GM23338 (cell line): ENCODE data around the gene CD180. TPM values are rescaled to one million over a fixed set of nuclear protein-coding genes. Genes with fewer than 3 reads are reported as not detected.

ENCODE experiments used
- ATAC-seq: fragments of 200-7000 bp; cut with Tn5 transposase; 3 replicates; pipeline ENCODE4 v1.9.1; 2020
- DNase-seq: peaks from one replicate; pipeline ENCODE4 v3.0.0-alpha.2; 2015; ENCODE audit warnings: low spot score
- H2AFZ ChIP-seq: fragments of 200-600 bp; sonication (generic); 2 replicates; pipeline ENCODE4 v1.8.0; 2016; ENCODE audit warnings: antibody characterized with exemption, mild to moderate bottlenecking, moderate library complexity
- H3F3A ChIP-seq: fragments of 200-600 bp; sonication (generic); replicated peaks from 2 replicates; pipeline ENCODE4 v1.8.0; 2017; ENCODE audit warnings: antibody characterized with exemption, mixed run types, low read depth
- H3K27ac ChIP-seq: fragments of 200-600 bp; sonication (generic); 2 replicates; pipeline ENCODE4 v1.6.1; 2016; ENCODE audit warnings: low read depth
- H3K27me3 ChIP-seq: fragments of 200-600 bp; sonication (generic); 2 replicates; pipeline ENCODE4 v1.8.0; 2016; ENCODE audit warnings: mild to moderate bottlenecking, mixed run types, moderate library complexity; ENCODE audit not compliant: insufficient read depth
- H3K36me3 ChIP-seq: fragments of 200-600 bp; sonication (generic); 2 replicates; pipeline ENCODE4 v1.8.0; 2016; ENCODE audit warnings: mild to moderate bottlenecking; ENCODE audit not compliant: insufficient read depth
- H3K4me1 ChIP-seq: fragments of 200-600 bp; sonication (generic); 2 replicates; pipeline ENCODE4 v1.8.0; 2016; ENCODE audit warnings: mild to moderate bottlenecking, moderate library complexity; ENCODE audit not compliant: insufficient read depth
- H3K4me2 ChIP-seq: fragments of 200-600 bp; sonication (generic); 2 replicates; pipeline ENCODE4 v1.7.1; 2017; ENCODE audit warnings: mixed run types
- H3K4me3 ChIP-seq: fragments of 200-600 bp; sonication (generic); 2 replicates; pipeline ENCODE4 v1.6.1; 2016; ENCODE audit warnings: mixed run types
- H3K79me2 ChIP-seq: fragments of 200-600 bp; sonication (generic); replicated peaks from 2 replicates; pipeline ENCODE4 v1.8.0; 2017; ENCODE audit warnings: mild to moderate bottlenecking; ENCODE audit not compliant: insufficient read depth
- H3K9me2 ChIP-seq: fragments of 200-600 bp; sonication (generic); 2 replicates; pipeline ENCODE4 v1.8.0; 2017; ENCODE audit not compliant: insufficient read depth
- H4K20me1 ChIP-seq: fragments of 200-600 bp; sonication (generic); replicated peaks from 2 replicates; pipeline ENCODE4 v1.8.0; 2017; ENCODE audit warnings: mild to moderate bottlenecking; ENCODE audit not compliant: insufficient read depth
- H3K27ac Mint-ChIP-seq: 2 replicates; pipeline ENCODE4 v1.8.0; 2020; ENCODE audit warnings: inconsistent platforms, mild to moderate bottlenecking, moderate library complexity, mixed read lengths
- H3K27me3 Mint-ChIP-seq: 3 replicates; pipeline ENCODE4 v1.8.0; 2022; ENCODE audit warnings: low read depth, mild to moderate bottlenecking, moderate library complexity, mixed read lengths, inconsistent platforms; ENCODE audit not compliant: insufficient read depth, poor library complexity
- H3K36me3 Mint-ChIP-seq: 3 replicates; pipeline ENCODE4 v1.8.0; 2021; ENCODE audit warnings: low read depth, mild to moderate bottlenecking, inconsistent platforms, moderate library complexity, mixed read lengths
- H3K4me1 Mint-ChIP-seq: 3 replicates; pipeline ENCODE4 v1.8.0; 2020; ENCODE audit warnings: mild to moderate bottlenecking, inconsistent platforms, mixed read lengths
- H3K4me3 Mint-ChIP-seq: 3 replicates; pipeline ENCODE4 v1.8.0; 2021; ENCODE audit warnings: moderate library complexity, mild to moderate bottlenecking, inconsistent platforms, mixed read lengths
- H3K9me3 Mint-ChIP-seq: 3 replicates; pipeline ENCODE4 v1.8.0; 2020; ENCODE audit warnings: moderate library complexity, mild to moderate bottlenecking, inconsistent platforms, mixed read lengths
- EZH2 ChIP-seq: fragments of 200-600 bp; sonication (generic); IDR thresholded peaks from one replicate; pipeline ENCODE4 v1.8.0; 2017; ENCODE audit warnings: antibody characterized with exemption, mild to moderate bottlenecking, low read depth; ENCODE audit not compliant: unreplicated experiment
- EZH2phosphoT487 ChIP-seq: fragments of 200-600 bp; sonication (generic); IDR thresholded peaks from one replicate; pipeline ENCODE4 v1.8.1; 2018; ENCODE audit warnings: antibody characterized with exemption; ENCODE audit not compliant: unreplicated experiment
- JUNB ChIP-seq: IDR thresholded peaks from one replicate; pipeline ENCODE4 v1.6.1; 2016; ENCODE audit warnings: antibody characterized with exemption; ENCODE audit not compliant: unreplicated experiment
- POLR2AphosphoS5 ChIP-seq: IDR thresholded peaks from 2 replicates; pipeline ENCODE4 v1.6.1; 2016; ENCODE audit warnings: antibody characterized with exemption, low read depth
- STAT1 ChIP-seq: IDR thresholded peaks from one replicate; pipeline ENCODE4 v1.6.1; 2016; ENCODE audit warnings: antibody characterized with exemption; ENCODE audit not compliant: unreplicated experiment
- ZNF114 ChIP-seq: fragments of 250-450 bp; sonication (Bioruptor Pico); IDR thresholded peaks from 2 replicates; pipeline ENCODE4 v1.5.0; 2020; ENCODE audit warnings: mild to moderate bottlenecking, moderate library complexity
- polyA plus RNA-seq: library from polyadenylated mRNA; unstranded; fragments of >200 nt; fragmentation: Nextera tagmentation; extraction: Ambion mirVana; gene quantifications from 2 replicates; pipeline ENCODE4 v1.2.1, GENCODE V29; 2016
- total RNA-seq: library from RNA; depleted of rRNA; stranded (reverse); fragments of >200 nt; shearing (Covaris generic); gene quantifications from 2 replicates; pipeline ENCODE4 v1.2.3, GENCODE V29; 2014
- TF ChIP-seq, protein P1 (sequence below): IDR thresholded peaks from one replicate; pipeline ENCODE4 v1.6.1; 2018; ENCODE audit warnings: antibody characterized with exemption; ENCODE audit not compliant: unreplicated experiment
- TF ChIP-seq, protein P2 (sequence below), 2 experiments: fragments of 200-600 bp in 1 of 2; sonication (generic) in 1 of 2; conservative IDR thresholded peaks; 2 replicates each; pipeline versions ENCODE4 v1.5.1 to v1.6.1; 2016 to 2017; ENCODE audit warnings: antibody characterized with exemption in 2 of 2, low read depth in 2 of 2, mild to moderate bottlenecking in 2 of 2, moderate library complexity in 1 of 2
- TF ChIP-seq, protein P3 (sequence below): fragments of 250-450 bp; sonication (Bioruptor Pico); IDR thresholded peaks from 2 replicates; pipeline ENCODE4 v1.5.0; 2020; ENCODE audit warnings: mild to moderate bottlenecking, moderate library complexity
- TF ChIP-seq, protein P4 (sequence below): IDR thresholded peaks from 2 replicates; pipeline ENCODE4 v1.6.1; 2016; ENCODE audit warnings: antibody characterized with exemption

Gene CD180
- total and polyA plus RNA-seq, 2 experiments from 2014 or later = not detected

DNA sequence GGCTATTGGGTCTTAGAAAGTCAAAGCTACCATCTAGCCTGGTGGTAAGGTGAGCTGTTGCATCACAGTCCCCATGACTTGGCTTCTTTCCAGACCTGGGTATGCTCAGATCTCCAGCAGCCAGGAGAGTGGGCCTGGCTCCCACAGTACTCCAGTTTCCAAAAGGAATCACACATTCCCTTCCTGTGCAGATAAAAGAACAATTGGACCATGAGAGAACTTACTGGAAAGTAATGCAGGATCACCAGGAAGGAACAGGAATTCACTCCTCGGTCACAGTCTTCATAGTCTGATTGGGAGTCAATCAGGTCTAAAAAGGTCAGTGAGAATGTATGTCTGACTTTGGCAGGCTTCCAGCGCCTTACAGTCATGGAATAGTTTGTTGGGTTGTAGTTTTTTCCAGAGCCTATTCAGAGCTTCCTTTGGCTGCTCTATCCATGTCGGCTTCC is 47.8 kb upstream of the CD180 start (continued):
- TF ChIP-seq ZNF114 (CRISPR knock-in tag) = no peak
- TF ChIP-seq EZH2phosphoT487 = no peak
- TF ChIP-seq JUNB = no peak
- TF ChIP-seq, protein P1, sequence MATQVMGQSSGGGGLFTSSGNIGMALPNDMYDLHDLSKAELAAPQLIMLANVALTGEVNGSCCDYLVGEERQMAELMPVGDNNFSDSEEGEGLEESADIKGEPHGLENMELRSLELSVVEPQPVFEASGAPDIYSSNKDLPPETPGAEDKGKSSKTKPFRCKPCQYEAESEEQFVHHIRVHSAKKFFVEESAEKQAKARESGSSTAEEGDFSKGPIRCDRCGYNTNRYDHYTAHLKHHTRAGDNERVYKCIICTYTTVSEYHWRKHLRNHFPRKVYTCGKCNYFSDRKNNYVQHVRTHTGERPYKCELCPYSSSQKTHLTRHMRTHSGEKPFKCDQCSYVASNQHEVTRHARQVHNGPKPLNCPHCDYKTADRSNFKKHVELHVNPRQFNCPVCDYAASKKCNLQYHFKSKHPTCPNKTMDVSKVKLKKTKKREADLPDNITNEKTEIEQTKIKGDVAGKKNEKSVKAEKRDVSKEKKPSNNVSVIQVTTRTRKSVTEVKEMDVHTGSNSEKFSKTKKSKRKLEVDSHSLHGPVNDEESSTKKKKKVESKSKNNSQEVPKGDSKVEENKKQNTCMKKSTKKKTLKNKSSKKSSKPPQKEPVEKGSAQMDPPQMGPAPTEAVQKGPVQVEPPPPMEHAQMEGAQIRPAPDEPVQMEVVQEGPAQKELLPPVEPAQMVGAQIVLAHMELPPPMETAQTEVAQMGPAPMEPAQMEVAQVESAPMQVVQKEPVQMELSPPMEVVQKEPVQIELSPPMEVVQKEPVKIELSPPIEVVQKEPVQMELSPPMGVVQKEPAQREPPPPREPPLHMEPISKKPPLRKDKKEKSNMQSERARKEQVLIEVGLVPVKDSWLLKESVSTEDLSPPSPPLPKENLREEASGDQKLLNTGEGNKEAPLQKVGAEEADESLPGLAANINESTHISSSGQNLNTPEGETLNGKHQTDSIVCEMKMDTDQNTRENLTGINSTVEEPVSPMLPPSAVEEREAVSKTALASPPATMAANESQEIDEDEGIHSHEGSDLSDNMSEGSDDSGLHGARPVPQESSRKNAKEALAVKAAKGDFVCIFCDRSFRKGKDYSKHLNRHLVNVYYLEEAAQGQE = no peak
- TF ChIP-seq, protein P2, sequence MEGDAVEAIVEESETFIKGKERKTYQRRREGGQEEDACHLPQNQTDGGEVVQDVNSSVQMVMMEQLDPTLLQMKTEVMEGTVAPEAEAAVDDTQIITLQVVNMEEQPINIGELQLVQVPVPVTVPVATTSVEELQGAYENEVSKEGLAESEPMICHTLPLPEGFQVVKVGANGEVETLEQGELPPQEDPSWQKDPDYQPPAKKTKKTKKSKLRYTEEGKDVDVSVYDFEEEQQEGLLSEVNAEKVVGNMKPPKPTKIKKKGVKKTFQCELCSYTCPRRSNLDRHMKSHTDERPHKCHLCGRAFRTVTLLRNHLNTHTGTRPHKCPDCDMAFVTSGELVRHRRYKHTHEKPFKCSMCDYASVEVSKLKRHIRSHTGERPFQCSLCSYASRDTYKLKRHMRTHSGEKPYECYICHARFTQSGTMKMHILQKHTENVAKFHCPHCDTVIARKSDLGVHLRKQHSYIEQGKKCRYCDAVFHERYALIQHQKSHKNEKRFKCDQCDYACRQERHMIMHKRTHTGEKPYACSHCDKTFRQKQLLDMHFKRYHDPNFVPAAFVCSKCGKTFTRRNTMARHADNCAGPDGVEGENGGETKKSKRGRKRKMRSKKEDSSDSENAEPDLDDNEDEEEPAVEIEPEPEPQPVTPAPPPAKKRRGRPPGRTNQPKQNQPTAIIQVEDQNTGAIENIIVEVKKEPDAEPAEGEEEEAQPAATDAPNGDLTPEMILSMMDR (conservative IDR thresholded peaks at IDR 0.05; ENCODE audit: low read depth in 2 of 2) = no peak

DNA sequence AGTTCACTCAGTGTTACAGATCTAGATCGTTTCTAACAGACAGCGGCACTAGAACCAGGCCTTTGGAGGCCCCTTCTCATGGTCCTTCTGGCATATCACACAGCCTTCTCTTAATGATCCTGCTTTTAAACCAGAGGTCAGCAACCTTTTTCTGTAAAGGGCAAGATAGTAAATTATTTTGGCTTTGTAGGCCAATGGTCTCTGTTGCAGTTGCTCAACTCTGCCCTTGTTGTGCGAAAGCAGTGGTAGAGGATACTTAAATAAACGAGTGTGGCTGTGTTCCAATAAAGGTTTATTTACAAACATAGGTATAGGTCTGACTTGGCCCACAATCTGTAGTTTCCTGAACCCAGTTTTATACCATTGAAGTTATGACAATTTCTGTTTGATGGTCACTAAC is 47.3 kb upstream of the CD180 start:
- Histone ChIP-seq H3K79me2 (no peaks in the 10 kb centered on the region), H3K4me3 (no peak overlapping the region), H3K4me1 (no peaks in the 10 kb centered on the region), H4K20me1 (no peaks in the 10 kb centered on the region), H3K27me3 (no peaks in the 10 kb centered on the region), H3K36me3 (no peaks in the 10 kb centered on the region), H2AFZ (no peak overlapping the region), H3K4me2 (no peak overlapping the region), H3F3A (no peaks in the 10 kb centered on the region), H3K9me2 (peaks cover 11% of the 10 kb centered on the region), H3K27ac (no peak overlapping the region)
- Mint-ChIP-seq H3K9me3 (no peaks in the 10 kb centered on the region), H3K27ac (no peak overlapping the region), H3K4me3 (no peak overlapping the region), H3K4me1 (peaks cover 10% of the 10 kb centered on the region), H3K36me3 (no peaks in the 10 kb centered on the region), H3K27me3 (peaks cover 1% of the 10 kb centered on the region)
- DNase-seq (no peak), ATAC-seq (no peak)
- TF ChIP-seq, protein P2 (conservative IDR thresholded peaks at IDR 0.05; ENCODE audit: low read depth in 2 of 2) = no peak
- TF ChIP-seq, protein P3, sequence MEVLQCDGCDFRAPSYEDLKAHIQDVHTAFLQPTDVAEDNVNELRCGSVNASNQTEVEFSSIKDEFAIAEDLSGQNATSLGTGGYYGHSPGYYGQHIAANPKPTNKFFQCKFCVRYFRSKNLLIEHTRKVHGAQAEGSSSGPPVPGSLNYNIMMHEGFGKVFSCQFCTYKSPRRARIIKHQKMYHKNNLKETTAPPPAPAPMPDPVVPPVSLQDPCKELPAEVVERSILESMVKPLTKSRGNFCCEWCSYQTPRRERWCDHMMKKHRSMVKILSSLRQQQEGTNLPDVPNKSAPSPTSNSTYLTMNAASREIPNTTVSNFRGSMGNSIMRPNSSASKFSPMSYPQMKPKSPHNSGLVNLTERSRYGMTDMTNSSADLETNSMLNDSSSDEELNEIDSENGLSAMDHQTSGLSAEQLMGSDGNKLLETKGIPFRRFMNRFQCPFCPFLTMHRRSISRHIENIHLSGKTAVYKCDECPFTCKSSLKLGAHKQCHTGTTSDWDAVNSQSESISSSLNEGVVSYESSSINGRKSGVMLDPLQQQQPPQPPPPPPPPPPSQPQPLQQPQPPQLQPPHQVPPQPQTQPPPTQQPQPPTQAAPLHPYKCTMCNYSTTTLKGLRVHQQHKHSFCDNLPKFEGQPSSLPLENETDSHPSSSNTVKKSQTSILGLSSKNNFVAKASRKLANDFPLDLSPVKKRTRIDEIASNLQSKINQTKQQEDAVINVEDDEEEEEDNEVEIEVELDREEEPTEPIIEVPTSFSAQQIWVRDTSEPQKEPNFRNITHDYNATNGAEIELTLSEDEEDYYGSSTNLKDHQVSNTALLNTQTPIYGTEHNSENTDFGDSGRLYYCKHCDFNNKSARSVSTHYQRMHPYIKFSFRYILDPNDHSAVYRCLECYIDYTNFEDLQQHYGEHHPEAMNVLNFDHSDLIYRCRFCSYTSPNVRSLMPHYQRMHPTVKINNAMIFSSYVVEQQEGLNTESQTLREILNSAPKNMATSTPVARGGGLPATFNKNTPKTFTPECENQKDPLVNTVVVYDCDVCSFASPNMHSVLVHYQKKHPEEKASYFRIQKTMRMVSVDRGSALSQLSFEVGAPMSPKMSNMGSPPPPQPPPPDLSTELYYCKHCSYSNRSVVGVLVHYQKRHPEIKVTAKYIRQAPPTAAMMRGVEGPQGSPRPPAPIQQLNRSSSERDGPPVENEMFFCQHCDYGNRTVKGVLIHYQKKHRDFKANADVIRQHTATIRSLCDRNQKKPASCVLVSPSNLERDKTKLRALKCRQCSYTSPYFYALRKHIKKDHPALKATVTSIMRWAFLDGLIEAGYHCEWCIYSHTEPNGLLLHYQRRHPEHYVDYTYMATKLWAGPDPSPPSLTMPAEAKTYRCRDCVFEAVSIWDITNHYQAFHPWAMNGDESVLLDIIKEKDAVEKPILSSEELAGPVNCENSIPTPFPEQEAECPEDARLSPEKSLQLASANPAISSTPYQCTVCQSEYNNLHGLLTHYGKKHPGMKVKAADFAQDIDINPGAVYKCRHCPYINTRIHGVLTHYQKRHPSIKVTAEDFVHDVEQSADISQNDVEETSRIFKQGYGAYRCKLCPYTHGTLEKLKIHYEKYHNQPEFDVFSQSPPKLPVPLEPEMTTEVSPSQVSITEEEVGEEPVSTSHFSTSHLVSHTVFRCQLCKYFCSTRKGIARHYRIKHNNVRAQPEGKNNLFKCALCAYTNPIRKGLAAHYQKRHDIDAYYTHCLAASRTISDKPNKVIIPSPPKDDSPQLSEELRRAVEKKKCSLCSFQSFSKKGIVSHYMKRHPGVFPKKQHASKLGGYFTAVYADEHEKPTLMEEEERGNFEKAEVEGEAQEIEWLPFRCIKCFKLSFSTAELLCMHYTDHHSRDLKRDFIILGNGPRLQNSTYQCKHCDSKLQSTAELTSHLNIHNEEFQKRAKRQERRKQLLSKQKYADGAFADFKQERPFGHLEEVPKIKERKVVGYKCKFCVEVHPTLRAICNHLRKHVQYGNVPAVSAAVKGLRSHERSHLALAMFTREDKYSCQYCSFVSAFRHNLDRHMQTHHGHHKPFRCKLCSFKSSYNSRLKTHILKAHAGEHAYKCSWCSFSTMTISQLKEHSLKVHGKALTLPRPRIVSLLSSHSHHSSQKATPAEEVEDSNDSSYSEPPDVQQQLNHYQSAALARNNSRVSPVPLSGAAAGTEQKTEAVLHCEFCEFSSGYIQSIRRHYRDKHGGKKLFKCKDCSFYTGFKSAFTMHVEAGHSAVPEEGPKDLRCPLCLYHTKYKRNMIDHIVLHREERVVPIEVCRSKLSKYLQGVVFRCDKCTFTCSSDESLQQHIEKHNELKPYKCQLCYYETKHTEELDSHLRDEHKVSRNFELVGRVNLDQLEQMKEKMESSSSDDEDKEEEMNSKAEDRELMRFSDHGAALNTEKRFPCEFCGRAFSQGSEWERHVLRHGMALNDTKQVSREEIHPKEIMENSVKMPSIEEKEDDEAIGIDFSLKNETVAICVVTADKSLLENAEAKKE (CRISPR knock-in tag) = no peak
- TF ChIP-seq POLR2AphosphoS5 = no peak
- TF ChIP-seq, protein P4, sequence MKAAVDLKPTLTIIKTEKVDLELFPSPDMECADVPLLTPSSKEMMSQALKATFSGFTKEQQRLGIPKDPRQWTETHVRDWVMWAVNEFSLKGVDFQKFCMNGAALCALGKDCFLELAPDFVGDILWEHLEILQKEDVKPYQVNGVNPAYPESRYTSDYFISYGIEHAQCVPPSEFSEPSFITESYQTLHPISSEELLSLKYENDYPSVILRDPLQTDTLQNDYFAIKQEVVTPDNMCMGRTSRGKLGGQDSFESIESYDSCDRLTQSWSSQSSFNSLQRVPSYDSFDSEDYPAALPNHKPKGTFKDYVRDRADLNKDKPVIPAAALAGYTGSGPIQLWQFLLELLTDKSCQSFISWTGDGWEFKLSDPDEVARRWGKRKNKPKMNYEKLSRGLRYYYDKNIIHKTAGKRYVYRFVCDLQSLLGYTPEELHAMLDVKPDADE = no peak
- TF ChIP-seq JUNB = no peak
- TF ChIP-seq STAT1 = no peak
- TF ChIP-seq ZNF114 (CRISPR knock-in tag) = no peak
- TF ChIP-seq EZH2 = no peak
